Measurements from ENCODE around the gene MED26. TPM values are rescaled to one million over a fixed set of nuclear protein-coding genes. Genes with fewer than 3 reads are reported as not detected.

Gene MED26
- total and polyA plus RNA-seq, 2 of the 8 experiments (the other 6 are each of a cell fraction or from before 2014, with no cell fraction given), result 5.3 to 10.7 TPM

- peaks cover 10 to 94% of the 10 kb centered on the region in 2 experiments; a peak in 3 of 4 replicates for H3K79me2 ChIP-seq (ENCODE audit: control insufficient read depth in 1 of 2, insufficient read depth in 2 of 2, low read length in 2 of 2)
- no peak overlapping the region for H2AFZ ChIP-seq (ENCODE audit: low read length)
- H2BK15ac ChIP-seq (ENCODE audit: low read length), result no peak overlapping the region
- H3K18ac ChIP-seq (ENCODE audit: extremely low read depth, low read length), result no peak overlapping the region
- peak overlapping the region; percentile 41; the same call in 1 of the 2 replicates for H4K8ac ChIP-seq (ENCODE audit: extremely low read depth, insufficient read depth, low read length)
- H3K4ac ChIP-seq (replicated peaks; ENCODE audit: insufficient read length, low read depth, low read length), result no peak overlapping the region
- FAIRE-seq, result no peak
- H3K56ac ChIP-seq (replicated peaks; ENCODE audit: insufficient read length, low read depth, low read length), result no peak overlapping the region
- H3K9me3 ChIP-seq (ENCODE audit: insufficient read depth in 2 of 2, low read depth in 1 of 2, low read length in 1 of 2), result no peaks in the 10 kb centered on the region
- DNase-seq (ENCODE audit: low read depth in 1 of 2, low spot score in 2 of 2), result peak; percentile 27 to 73
- no peaks in the 10 kb centered on the region for H3K27me3 ChIP-seq (replicated peaks in 1 of 4; ENCODE audit: control insufficient read depth in 3 of 4, extremely low read depth in 1 of 4, insufficient read depth in 3 of 4, low read length in 3 of 4)
- no peaks in the 10 kb centered on the region for H3K23me2 ChIP-seq (ENCODE audit: low read depth, low read length)
- H2BK5ac ChIP-seq (ENCODE audit: low read depth, low read length), result peak overlapping the region; percentile 73; the same call in 1 of the 2 replicates
- no peak overlapping the region for H4K5ac ChIP-seq (ENCODE audit: insufficient read length, low read depth, low read length)
- peaks cover 4 to 39% (median 25%) of the 10 kb centered on the region in 4 experiments for H3K4me1 ChIP-seq (replicated peaks in 1 of 4; ENCODE audit: control insufficient read depth in 3 of 4, insufficient read depth in 4 of 4, low read length in 3 of 4)
- H2BK20ac ChIP-seq (ENCODE audit: low read length), result 0 out of 2 replicates have a peak overlapping the region, but pooled peaks have one; percentile 29
- peak overlapping the region; percentile 63 to 65 for H3K4me2 ChIP-seq (ENCODE audit: insufficient read depth in 1 of 2, low read depth in 2 of 2, low read length in 2 of 2)
- H3K4me3 ChIP-seq (ENCODE audit: extremely low read depth in 1 of 4, insufficient read depth in 2 of 4, low read depth in 3 of 4, low read length in 4 of 4), result peak overlapping the region in 2 of 4 experiments; percentile 17 to 45; a peak in 4 of 8 replicates
- WGBS, 2 experiments (ENCODE audit: extremely low coverage in 1 of 2, insufficient coverage in 1 of 2, insufficient read length in 1 of 2, insufficient replicate concordance in 2 of 2, low coverage in 1 of 2, low lambda C conversion rate in 2 of 2, missing lambda C conversion rate in 1 of 2), result 37% methylated on average over 15 of the region's 15 CpGs; no CpG with 5 or more reads in 1 of the 2 experiments
- no peak overlapping the region for H3K14ac ChIP-seq (ENCODE audit: insufficient read length)
- no peak overlapping the region for H3K27ac ChIP-seq (ENCODE audit: low read depth, low read length)
- CTCF ChIA-PET (ENCODE audit: partially characterized antibody), result interaction anchor here (0.6 to 3.1 kb wide), 7 partner anchors 9 to 1141 kb away, joined by 3 to 12 read pairs (median 3); no protein-coding TSS in a partner anchor
- peaks cover 46% of the 10 kb centered on the region for H3K79me1 ChIP-seq (ENCODE audit: low read depth, low read length)
- no peak overlapping the region for H2AK5ac ChIP-seq (ENCODE audit: low read depth, low read length)
- TF ChIP-seq MAX (IDR thresholded peaks at IDR 0.05), result peak; percentile 63
- TF ChIP-seq ATF2 (IDR thresholded peaks at IDR 0.05; ENCODE audit: low read length), result no peak
- TF ChIP-seq POU5F1 (IDR thresholded peaks at IDR 0.05; ENCODE audit: low read depth, low read length), result no peak
- TF ChIP-seq SIX5 (IDR thresholded peaks at IDR 0.05; ENCODE audit: low read depth, low read length), result no peak
- 0 out of 4 replicates have a peak, but pooled peaks of 1 of the 2 experiments have one; percentile 26 for TF ChIP-seq SIN3A (conservative IDR thresholded peaks at IDR 0.05 in 1 of 2, IDR thresholded peaks at IDR 0.05 in 1 of 2; ENCODE audit: low read depth in 1 of 2, low read length in 2 of 2)
- no peak overlapping the region for H2BK120ac ChIP-seq (replicated peaks; ENCODE audit: low read depth, low read length)
- no peak overlapping the region for H3K9ac ChIP-seq (replicated peaks in 1 of 4; ENCODE audit: extremely low read depth in 1 of 4, low read depth in 3 of 4, low read length in 3 of 4)
- H4K91ac ChIP-seq (replicated peaks; ENCODE audit: insufficient read length, low read length), result no peak overlapping the region
- POLR2A ChIA-PET (ENCODE audit: partially characterized antibody), result interaction anchor here (0.9 to 5.9 kb wide), 7 partner anchors 9 to 75 kb away, joined by 3 to 58 read pairs (median 6); partner anchors contain the start of genes SLC35E1 and SMIM7
- H2BK12ac ChIP-seq (ENCODE audit: low read depth, low read length), result no peak overlapping the region
- H3K36me3 ChIP-seq (ENCODE audit: control insufficient read depth in 2 of 4, insufficient read depth in 4 of 4, low read length in 3 of 4), result no peaks in the 10 kb centered on the region
- no peak overlapping the region for H3K23ac ChIP-seq (ENCODE audit: insufficient read length)
- peaks cover 27 to 43% of the 10 kb centered on the region in 2 experiments for H4K20me1 ChIP-seq (replicated peaks in 1 of 2; ENCODE audit: control insufficient read depth in 1 of 2, insufficient read depth in 2 of 2, low read length in 2 of 2)
These were observed 43.5 kb downstream of the MED26 start for GRCh38 chr19:16584248-16585093.

Measured in H1 (cell line).